ENCODE data around the gene PRKAG3. TPM values are rescaled to one million over a fixed set of nuclear protein-coding genes. Genes with fewer than 3 reads are reported as not detected.

Gene PRKAG3
- total and polyA plus RNA-seq, 9 of the 15 experiments (the other 6 are each of a cell fraction or from before 2014, with no cell fraction given) = not detected

- ChIA-PET POLR2A (no interaction called here), CTCF (ENCODE audit: low intra/inter-chr PET ratio) (no interaction called here)
- BruUV-seq (replicated peaks) = no TSS peak
- intact Hi-C loops (cut with micrococcal nuclease) (no loop called here), in situ Hi-C loops (cut with MboI) (no loop called here)
- H3K9ac ChIP-seq (ENCODE audit: insufficient read depth in 1 of 2, low read depth in 2 of 2, low read length in 2 of 2) = no peak overlapping the region
- 5% methylated on average over 3 of the region's 4 CpGs for WGBS (ENCODE audit: insufficient coverage, low coverage, missing lambda C conversion rate)
- DNase-seq (ENCODE audit: extremely low read depth in 1 of 4, low spot score in 3 of 4) (no peak), ATAC-seq (no peak), FAIRE-seq (no peak)
- no peaks in the 10 kb centered on the region for H3K79me2 ChIP-seq (ENCODE audit: control insufficient read depth, insufficient read depth, low read length)
- H3K9me3 ChIP-seq (replicated peaks; ENCODE audit: control insufficient read depth, insufficient read depth, low read depth, low read length) = no peaks in the 10 kb centered on the region
- H2AFZ ChIP-seq (ENCODE audit: low read depth, low read length) = no peak overlapping the region
- H3K27me3 ChIP-seq (ENCODE audit: control insufficient read depth in 2 of 2, insufficient read depth in 2 of 2, low read length in 2 of 2) = peaks cover 5 to 53% of the 10 kb centered on the region in 2 experiments; a peak in 4 of 5 replicates
- H3K27ac ChIP-seq (ENCODE audit: extremely low read depth, low read depth, low read length) = no peak overlapping the region
- H3K9me1 ChIP-seq (ENCODE audit: control insufficient read depth, insufficient read depth, low read length) = no peaks in the 10 kb centered on the region
- TF ChIP-seq SMARCA4 (IDR thresholded peaks at IDR 0.05) = no peak
- no peak for TF ChIP-seq NFYB (IDR thresholded peaks at IDR 0.05; ENCODE audit: extremely low read depth, insufficient read length)
- no peak for TF ChIP-seq RBM22 (IDR thresholded peaks at IDR 0.05; ENCODE audit: low read depth, low read length, poor library complexity, severe bottlenecking)
- TF ChIP-seq PTTG1 (tag; IDR thresholded peaks at IDR 0.05; ENCODE audit: low read depth) = no peak
- no peak for TF ChIP-seq NCOA1 (IDR thresholded peaks at IDR 0.05; ENCODE audit: low read depth)
- no peak for TF ChIP-seq TBL1XR1 (IDR thresholded peaks at IDR 0.05; ENCODE audit: low read length in 2 of 2)
- no peak for TF ChIP-seq NKRF (IDR thresholded peaks at IDR 0.05; ENCODE audit: borderline replicate concordance)
- no peak for TF ChIP-seq CBX5 (IDR thresholded peaks at IDR 0.05; ENCODE audit: borderline replicate concordance, low read depth)
- no peak for TF ChIP-seq ZNF766 (CRISPR knock-in tag; conservative IDR thresholded peaks at IDR 0.05)
- no peaks in the 10 kb centered on the region for H3K36me3 ChIP-seq (ENCODE audit: control insufficient read depth, insufficient read depth, low read length)
- no peaks in the 10 kb centered on the region for H4K20me1 ChIP-seq (replicated peaks; ENCODE audit: control insufficient read depth, insufficient read depth, low read length)
- H3K4me1 ChIP-seq (replicated peaks in 1 of 2; ENCODE audit: control insufficient read depth in 2 of 2, insufficient read depth in 2 of 2, low read length in 2 of 2) = peaks cover 0 to 10% of the 10 kb centered on the region in 2 experiments; a peak in 1 of 5 replicates
- no peak overlapping the region for H3K4me2 ChIP-seq (ENCODE audit: insufficient read depth, low read length)
- no peak overlapping the region for H3K4me3 ChIP-seq
Observed at GRCh38 chr2:218834685-218835084, 3.1 kb upstream of the PRKAG3 start.

All from K562 (cell line).